Hepatocyte (in vitro differentiated cells): ENCODE measurements around the gene NDUFB7.
"Not testable (repeated sequence)": the region's sequence is repeated elsewhere in the genome, so short reads cannot be mapped to it uniquely, and the experiment has no call there.

ENCODE experiments used
- EZH2 ChIP-seq: fragments of 200-600 bp; sonication (generic); IDR thresholded peaks from 2 replicates; pipeline ENCODE4 v1.6.1; 2016; ENCODE audit warnings: antibody characterized with exemption, mild to moderate bottlenecking, borderline replicate concordance
- TF ChIP-seq, protein P1 (sequence below): fragments of 200-600 bp; sonication (generic); IDR thresholded peaks from 2 replicates; pipeline ENCODE4 v1.5.1; 2016; ENCODE audit warnings: antibody characterized with exemption, mild to moderate bottlenecking; ENCODE audit not compliant: poor library complexity

DNA sequence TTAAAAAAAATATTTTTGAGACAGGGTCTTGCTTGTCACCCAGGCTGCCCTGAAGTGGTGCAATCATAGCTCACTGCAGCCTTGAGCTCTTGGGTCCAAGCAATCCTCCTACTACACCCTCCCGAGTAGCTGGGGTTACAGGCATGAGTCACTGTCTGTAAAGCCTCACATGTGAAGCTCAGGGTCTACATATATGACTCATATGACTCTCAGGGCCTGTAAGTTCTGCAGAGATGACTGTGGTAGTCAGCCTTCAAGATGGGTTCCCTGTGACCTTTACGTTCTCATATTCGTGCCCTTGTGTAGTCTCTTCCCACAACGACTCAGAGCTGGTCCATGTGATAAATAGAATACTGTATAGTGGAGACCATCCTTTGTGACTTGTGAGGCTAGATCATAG lies 17.6 kb upstream of the NDUFB7 start:
- TF ChIP-seq, protein P1, sequence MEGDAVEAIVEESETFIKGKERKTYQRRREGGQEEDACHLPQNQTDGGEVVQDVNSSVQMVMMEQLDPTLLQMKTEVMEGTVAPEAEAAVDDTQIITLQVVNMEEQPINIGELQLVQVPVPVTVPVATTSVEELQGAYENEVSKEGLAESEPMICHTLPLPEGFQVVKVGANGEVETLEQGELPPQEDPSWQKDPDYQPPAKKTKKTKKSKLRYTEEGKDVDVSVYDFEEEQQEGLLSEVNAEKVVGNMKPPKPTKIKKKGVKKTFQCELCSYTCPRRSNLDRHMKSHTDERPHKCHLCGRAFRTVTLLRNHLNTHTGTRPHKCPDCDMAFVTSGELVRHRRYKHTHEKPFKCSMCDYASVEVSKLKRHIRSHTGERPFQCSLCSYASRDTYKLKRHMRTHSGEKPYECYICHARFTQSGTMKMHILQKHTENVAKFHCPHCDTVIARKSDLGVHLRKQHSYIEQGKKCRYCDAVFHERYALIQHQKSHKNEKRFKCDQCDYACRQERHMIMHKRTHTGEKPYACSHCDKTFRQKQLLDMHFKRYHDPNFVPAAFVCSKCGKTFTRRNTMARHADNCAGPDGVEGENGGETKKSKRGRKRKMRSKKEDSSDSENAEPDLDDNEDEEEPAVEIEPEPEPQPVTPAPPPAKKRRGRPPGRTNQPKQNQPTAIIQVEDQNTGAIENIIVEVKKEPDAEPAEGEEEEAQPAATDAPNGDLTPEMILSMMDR, result not testable (repeated sequence)
- TF ChIP-seq EZH2, result not testable (repeated sequence)
